Naive thymus-derived CD8-positive, alpha-beta T cell (primary cell): ENCODE results near the gene CHRNA5. TPM values are rescaled to one million over a fixed set of nuclear protein-coding genes. Genes with fewer than 3 reads are reported as not detected.

ENCODE experiments used
- ATAC-seq, 2 donors: fragments of 150-1000 bp; cut with Tn5 transposase in 1 of 2; sonication (Bioruptor Pico), chemical (Tn5 transposase) in 1 of 2; 1 replicate in 1 of 2; 2 replicates in 1 of 2; pipeline ENCODE4 v1.10.0; 2021; ENCODE audit warnings: mild to moderate bottlenecking in 2 of 2, moderate library complexity in 2 of 2
- POLR2A ChIA-PET: fragments of 350-600 bp; sonication (Branson Sonifier 250); formaldehyde crosslinking; loops from one replicate; lab custom pipeline; 2021; ENCODE audit warnings: antibody characterized with exemption; lab: Charles Lee
- DNase-seq, 10 donors: peaks; one replicate each; pipeline versions ENCODE4 v3.0.0 to v3.0.0-alpha.2; 2020 to 2022
- H3K27ac Mint-ChIP-seq, 10 donors: one replicate each; pipeline ENCODE4 v1.8.0; 2020 to 2022; ENCODE audit warnings: mild to moderate bottlenecking in 10 of 10, mixed read lengths in 10 of 10, moderate library complexity in 4 of 10, inconsistent platforms in 1 of 10
- H3K27me3 Mint-ChIP-seq, 5 donors: one replicate each; pipeline ENCODE4 v1.8.0; 2021 to 2022; ENCODE audit warnings: mixed read lengths in 5 of 5
- H3K36me3 Mint-ChIP-seq, 3 donors: one replicate each; pipeline ENCODE4 v1.8.0; 2020 to 2022; ENCODE audit warnings: mixed read lengths in 3 of 3, mild to moderate bottlenecking in 2 of 3, inconsistent platforms in 1 of 3
- H3K4me1 Mint-ChIP-seq, 4 donors: one replicate each; pipeline ENCODE4 v1.8.0; 2021 to 2022; ENCODE audit warnings: mixed read lengths in 4 of 4
- H3K4me3 Mint-ChIP-seq, 10 donors: one replicate each; pipeline ENCODE4 v1.8.0; 2020 to 2022; ENCODE audit warnings: mild to moderate bottlenecking in 10 of 10, mixed read lengths in 10 of 10, moderate library complexity in 6 of 10, inconsistent platforms in 1 of 10
- H3K9me3 Mint-ChIP-seq, 9 donors: one replicate each; pipeline ENCODE4 v1.8.0; 2020 to 2022; ENCODE audit warnings: mixed read lengths in 9 of 9, mild to moderate bottlenecking in 3 of 9, inconsistent platforms in 1 of 9, moderate library complexity in 1 of 9
- polyA plus RNA-seq, 3 donors: library from polyadenylated mRNA; unstranded; fragments of 300-500 nt; fragmentation: Illumina TruSeq; gene quantifications; one replicate each; pipeline ENCODE4 v1.2.3, GENCODE V29; 2021
- total RNA-seq, 8 experiments: library from RNA in 2 of 8; stranded (reverse) in 2 of 8; gene quantifications; one replicate each; pipeline ENCODE4 v1.2.3 and lab custom pipeline; 2021 to 2026

Gene CHRNA5
- total and polyA plus RNA-seq, 5 experiments from 2014 or later, result 0.34 to 1.3 (median 0.90) TPM; not detected in 1

DNA sequence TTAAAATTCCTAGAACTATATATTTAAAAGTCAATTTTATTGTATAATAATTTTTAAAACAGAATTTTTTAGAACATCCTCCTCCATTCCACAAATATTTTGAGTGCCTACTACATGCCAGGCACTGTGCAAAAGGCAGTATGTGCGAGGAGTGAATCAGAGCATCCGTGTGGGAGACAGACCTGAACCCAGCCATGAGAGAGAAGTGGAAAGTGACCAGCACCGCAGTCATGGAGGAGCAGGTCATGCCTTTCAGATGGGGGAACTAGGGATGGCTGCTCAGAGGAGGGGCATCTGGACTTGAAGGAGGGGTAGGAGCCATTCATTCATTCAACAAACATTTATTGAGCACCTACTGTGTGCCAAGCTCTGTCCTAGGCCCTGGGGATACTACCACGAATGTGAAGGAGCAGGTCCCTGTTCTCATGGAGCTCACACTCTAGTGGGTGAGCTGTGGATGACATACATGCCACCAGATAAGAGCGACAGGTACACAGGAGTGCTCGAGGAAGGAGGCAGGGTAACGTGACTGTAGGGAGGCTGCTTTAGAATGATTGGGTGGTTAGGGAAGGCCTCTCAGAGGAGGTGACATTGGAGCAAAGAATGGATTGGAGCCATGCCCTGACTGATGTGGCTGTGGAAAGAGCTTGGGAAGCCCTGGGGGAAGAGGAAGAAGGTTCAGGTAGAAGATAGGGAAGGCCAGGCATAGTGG, 58.6 kb downstream of the CHRNA5 start:
- H3K27me3 Mint-ChIP-seq, result peaks cover 33 to 54% (median 40%) of the 10 kb centered on the region in 5 donors
- H3K4me3 Mint-ChIP-seq, result no peak overlapping the region
- no peak overlapping the region for H3K27ac Mint-ChIP-seq
- no peak for DNase-seq
- POLR2A ChIA-PET, result interaction anchor here (0.6 kb wide), 1 partner anchor 115 kb away, joined by 3 read pairs; no protein-coding TSS in a partner anchor
- no peaks in the 10 kb centered on the region for H3K36me3 Mint-ChIP-seq
- peaks cover 2 to 20% (median 16%) of the 10 kb centered on the region in 4 donors for H3K4me1 Mint-ChIP-seq
- no peaks in the 10 kb centered on the region for H3K9me3 Mint-ChIP-seq
- no peak for ATAC-seq

GRCh38 chr15:78624651-78625590, 59.6 kb downstream of the CHRNA5 start:
- H3K36me3 Mint-ChIP-seq, result no peaks in the 10 kb centered on the region
- POLR2A ChIA-PET, result no interaction called here
- H3K27ac Mint-ChIP-seq, result peak overlapping the region in 1 of 10 donors; percentile 16
- peaks cover 28 to 52% (median 33%) of the 10 kb centered on the region in 5 donors for H3K27me3 Mint-ChIP-seq
- DNase-seq (no peak), ATAC-seq (no peak)
- peaks cover 2 to 12% (median 12%) of the 10 kb centered on the region in 4 donors for H3K4me1 Mint-ChIP-seq
- H3K9me3 Mint-ChIP-seq, result no peaks in the 10 kb centered on the region
- no peak overlapping the region for H3K4me3 Mint-ChIP-seq

GRCh38 chr15:78625606-78626280, 60.4 kb downstream of the CHRNA5 start:
- Mint-ChIP-seq H3K4me1 (peaks cover 2 to 12% (median 10%) of the 10 kb centered on the region in 4 donors), H3K9me3 (no peaks in the 10 kb centered on the region), H3K36me3 (no peaks in the 10 kb centered on the region), H3K27ac (no peak overlapping the region), H3K4me3 (no peak overlapping the region), H3K27me3 (peaks cover 28 to 51% (median 31%) of the 10 kb centered on the region in 5 donors)
- no peak for DNase-seq
- no peak for ATAC-seq
- POLR2A ChIA-PET, result no interaction called here

DNA sequence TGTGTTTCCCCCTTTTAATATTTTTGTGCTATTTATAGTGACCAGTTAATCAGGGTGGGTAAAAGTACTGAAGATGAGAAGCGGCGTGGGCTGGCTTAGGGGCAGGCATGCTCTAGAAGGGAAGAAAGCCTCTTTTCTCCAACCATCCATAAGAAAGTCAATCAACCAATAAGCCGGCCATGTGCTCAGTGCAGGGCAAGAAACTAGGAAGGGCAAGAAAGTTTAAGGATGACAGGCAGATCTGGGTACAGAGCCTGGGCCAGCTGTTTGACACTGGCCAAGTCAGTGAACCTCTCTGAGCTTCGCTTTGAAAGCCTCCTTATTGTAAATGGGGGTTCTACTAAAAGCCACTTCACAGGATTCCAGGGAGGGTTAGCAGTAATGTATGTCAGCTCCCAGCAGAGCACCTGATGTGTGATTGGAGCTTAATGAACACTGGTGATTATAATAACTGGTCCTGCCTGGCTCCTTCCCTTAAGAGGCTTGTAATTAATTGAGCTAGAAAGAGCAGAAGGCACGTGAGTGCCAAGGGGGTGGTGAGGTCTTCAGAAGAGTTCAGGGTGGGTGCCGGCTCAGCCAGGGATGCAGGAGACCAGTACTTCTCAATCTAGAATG, 61.2 kb downstream of the CHRNA5 start:
- peaks cover 2 to 7% (median 6%) of the 10 kb centered on the region in 4 donors for H3K4me1 Mint-ChIP-seq
- no peak overlapping the region for H3K27ac Mint-ChIP-seq
- DNase-seq, result no peak
- peaks cover 24 to 46% (median 27%) of the 10 kb centered on the region in 5 donors for H3K27me3 Mint-ChIP-seq
- no peak overlapping the region for H3K4me3 Mint-ChIP-seq
- POLR2A ChIA-PET, result no interaction called here
- H3K9me3 Mint-ChIP-seq, result no peaks in the 10 kb centered on the region
- no peaks in the 10 kb centered on the region for H3K36me3 Mint-ChIP-seq
- ATAC-seq, result no peak

GRCh38 chr15:78627348-78627747, 62.0 kb downstream of the CHRNA5 start:
- Mint-ChIP-seq H3K4me1 (no peaks in the 10 kb centered on the region), H3K27ac (no peak overlapping the region), H3K4me3 (no peak overlapping the region), H3K27me3 (peaks cover 17 to 37% (median 23%) of the 10 kb centered on the region in 5 donors), H3K36me3 (no peaks in the 10 kb centered on the region), H3K9me3 (peaks cover 0 to 2% (median 0%) of the 10 kb centered on the region in 9 donors)
- DNase-seq (no peak), ATAC-seq (no peak)
- POLR2A ChIA-PET, result no interaction called here

DNA sequence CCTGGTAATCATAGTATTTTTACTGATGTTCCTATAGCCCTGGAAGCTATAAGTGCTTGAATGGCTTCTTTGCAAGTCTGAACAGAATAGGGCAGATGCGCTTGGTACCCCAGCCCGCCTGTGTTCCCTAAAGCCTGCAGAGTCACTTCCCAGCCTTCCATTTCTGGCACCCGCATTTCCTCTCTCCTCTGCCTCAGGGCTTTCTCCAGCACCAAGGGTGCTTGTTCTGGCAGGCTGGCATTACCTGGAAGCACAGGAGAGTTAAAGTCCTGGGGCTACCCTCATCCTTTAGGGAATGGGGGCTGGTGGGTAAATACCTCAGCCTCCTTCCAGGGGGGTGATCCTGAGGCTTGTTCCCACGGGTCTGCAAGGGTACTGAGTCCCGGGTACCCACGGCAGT, 62.9 kb downstream of the CHRNA5 start:
- POLR2A ChIA-PET, result no interaction called here
- Mint-ChIP-seq H3K4me1 (no peaks in the 10 kb centered on the region), H3K36me3 (peaks cover 0 to 5% (median 4%) of the 10 kb centered on the region in 3 donors), H3K9me3 (peaks cover 0 to 6% (median 3%) of the 10 kb centered on the region in 9 donors), H3K4me3 (no peak overlapping the region), H3K27ac (no peak overlapping the region), H3K27me3 (peaks cover 13 to 33% (median 19%) of the 10 kb centered on the region in 5 donors)
- ATAC-seq (no peak), DNase-seq (no peak)

GRCh38 chr15:78629031-78629715, 63.9 kb downstream of the CHRNA5 start:
- peaks cover 0 to 13% (median 3%) of the 10 kb centered on the region in 9 donors for H3K9me3 Mint-ChIP-seq
- no peak overlapping the region for H3K27ac Mint-ChIP-seq
- POLR2A ChIA-PET, result no interaction called here
- peaks cover 0 to 9% (median 5%) of the 10 kb centered on the region in 3 donors for H3K36me3 Mint-ChIP-seq
- DNase-seq (no peak), ATAC-seq (no peak)
- no peaks in the 10 kb centered on the region for H3K4me1 Mint-ChIP-seq
- H3K4me3 Mint-ChIP-seq, result no peak overlapping the region
- H3K27me3 Mint-ChIP-seq, result peaks cover 7 to 28% (median 13%) of the 10 kb centered on the region in 5 donors

- Mint-ChIP-seq H3K4me3 (no peak overlapping the region), H3K4me1 (no peaks in the 10 kb centered on the region), H3K36me3 (peaks cover 0 to 9% (median 5%) of the 10 kb centered on the region in 3 donors), H3K9me3 (peaks cover 0 to 13% (median 3%) of the 10 kb centered on the region in 9 donors), H3K27ac (no peak overlapping the region), H3K27me3 (peaks cover 3 to 22% (median 12%) of the 10 kb centered on the region in 5 donors)
- DNase-seq (no peak), ATAC-seq (no peak)
- POLR2A ChIA-PET, result no interaction called here
These were observed 64.4 kb downstream of the CHRNA5 start for GRCh38 chr15:78629716-78630065.

DNA sequence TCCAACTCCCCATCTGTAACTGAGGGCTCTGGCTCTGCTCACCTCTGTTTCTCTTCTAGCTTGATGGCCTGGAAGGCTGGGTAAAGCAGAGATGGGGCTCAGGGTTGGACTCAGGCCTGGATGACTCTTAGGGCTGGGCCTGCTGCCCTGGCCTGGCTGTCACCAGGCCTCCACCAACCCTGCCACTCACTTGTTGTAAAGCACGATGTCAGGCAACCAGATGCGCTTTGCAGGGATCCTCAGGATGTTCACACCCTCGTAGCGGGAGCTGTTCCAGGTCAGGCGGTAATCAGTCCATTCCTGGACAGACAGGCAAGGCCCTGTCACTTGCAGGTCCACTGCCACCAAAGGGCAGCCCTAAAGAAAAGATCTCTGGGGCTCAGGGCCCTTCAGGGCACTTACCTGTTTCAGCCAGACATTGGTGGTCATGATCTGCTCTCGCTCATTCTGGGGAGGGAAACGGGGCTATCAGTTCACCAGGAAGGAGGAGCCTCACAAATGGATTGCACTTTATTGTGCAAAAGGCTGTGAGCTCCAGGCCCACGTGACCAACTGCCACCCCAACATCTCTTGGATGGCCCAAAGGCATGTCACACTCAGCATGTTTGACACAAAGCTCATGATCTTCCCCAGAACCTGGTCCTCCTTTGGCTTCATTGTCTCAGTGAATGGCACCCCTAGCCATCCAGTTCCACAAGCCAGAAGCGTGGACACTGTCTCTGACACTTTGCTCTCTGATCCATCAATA, 65.7 kb downstream of the CHRNA5 start:
- peaks cover 3 to 24% (median 12%) of the 10 kb centered on the region in 5 donors for H3K27me3 Mint-ChIP-seq
- DNase-seq, result no peak
- POLR2A ChIA-PET, result no interaction called here
- H3K4me3 Mint-ChIP-seq, result no peak overlapping the region
- H3K4me1 Mint-ChIP-seq, result no peaks in the 10 kb centered on the region
- ATAC-seq, result no peak
- peaks cover 0 to 9% (median 5%) of the 10 kb centered on the region in 3 donors for H3K36me3 Mint-ChIP-seq
- peaks cover 0 to 13% (median 3%) of the 10 kb centered on the region in 9 donors for H3K9me3 Mint-ChIP-seq
- H3K27ac Mint-ChIP-seq, result no peak overlapping the region

DNA sequence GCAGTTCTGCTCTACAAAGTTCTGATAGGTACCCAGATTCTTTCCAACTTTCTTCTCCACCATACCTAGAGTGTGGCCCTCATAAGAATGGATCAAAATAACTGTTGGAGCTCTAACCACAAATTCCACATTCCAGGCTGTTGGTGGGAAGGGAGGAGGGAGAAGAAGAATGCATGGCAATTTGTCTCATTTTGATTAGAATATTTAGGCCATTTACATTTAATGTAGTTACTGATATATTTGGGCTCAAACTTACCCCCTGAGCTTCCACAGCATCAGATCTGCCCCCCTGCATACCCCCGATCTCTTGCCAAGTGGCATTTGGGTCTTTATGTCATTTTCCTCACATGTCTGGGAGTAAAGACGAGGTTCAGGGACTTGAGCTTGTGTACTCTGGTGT, 68.0 kb downstream of the CHRNA5 start:
- Mint-ChIP-seq H3K4me1 (no peaks in the 10 kb centered on the region), H3K4me3 (no peak overlapping the region), H3K27me3 (peaks cover 0 to 40% (median 8%) of the 10 kb centered on the region in 5 donors), H3K9me3 (peaks cover 0 to 13% (median 3%) of the 10 kb centered on the region in 9 donors), H3K27ac (no peak overlapping the region), H3K36me3 (peaks cover 0 to 9% (median 5%) of the 10 kb centered on the region in 3 donors)
- POLR2A ChIA-PET, result no interaction called here
- ATAC-seq, result no peak
- DNase-seq, result no peak
